Measurements from ENCODE around the gene ADCY2.

ADCY2 gene

DNA sequence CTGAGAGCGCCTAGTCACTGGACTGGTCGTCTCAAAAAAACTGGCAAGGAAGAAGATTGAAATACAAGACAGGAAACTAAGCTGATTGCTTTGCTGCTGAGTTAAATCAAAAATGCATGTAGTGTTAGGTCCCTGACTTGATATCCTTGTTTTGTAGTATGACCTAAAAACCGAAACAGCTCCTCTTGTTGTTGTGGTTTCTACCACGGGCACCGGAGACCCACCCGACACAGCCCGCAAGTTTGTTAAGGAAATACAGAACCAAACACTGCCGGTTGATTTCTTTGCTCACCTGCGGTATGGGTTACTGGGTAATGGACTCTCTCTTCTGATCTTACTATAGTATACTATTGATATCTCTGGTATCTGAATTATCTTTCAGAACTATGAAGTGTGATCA is 477.3 kb downstream of the ADCY2 start:
- intact Hi-C loops (cut with DNase I; ENCODE audit: low total_unique reads) = loop anchor here (10.0 kb wide), 1 partner anchor 1672 kb away; the partner anchor contains the start of gene SEMA5A
- H3K4me1 ChIP-seq = peaks cover 0 to 23% (median 9%) of the 10 kb centered on the region in 4 donors
- TF ChIP-seq, protein P1, sequence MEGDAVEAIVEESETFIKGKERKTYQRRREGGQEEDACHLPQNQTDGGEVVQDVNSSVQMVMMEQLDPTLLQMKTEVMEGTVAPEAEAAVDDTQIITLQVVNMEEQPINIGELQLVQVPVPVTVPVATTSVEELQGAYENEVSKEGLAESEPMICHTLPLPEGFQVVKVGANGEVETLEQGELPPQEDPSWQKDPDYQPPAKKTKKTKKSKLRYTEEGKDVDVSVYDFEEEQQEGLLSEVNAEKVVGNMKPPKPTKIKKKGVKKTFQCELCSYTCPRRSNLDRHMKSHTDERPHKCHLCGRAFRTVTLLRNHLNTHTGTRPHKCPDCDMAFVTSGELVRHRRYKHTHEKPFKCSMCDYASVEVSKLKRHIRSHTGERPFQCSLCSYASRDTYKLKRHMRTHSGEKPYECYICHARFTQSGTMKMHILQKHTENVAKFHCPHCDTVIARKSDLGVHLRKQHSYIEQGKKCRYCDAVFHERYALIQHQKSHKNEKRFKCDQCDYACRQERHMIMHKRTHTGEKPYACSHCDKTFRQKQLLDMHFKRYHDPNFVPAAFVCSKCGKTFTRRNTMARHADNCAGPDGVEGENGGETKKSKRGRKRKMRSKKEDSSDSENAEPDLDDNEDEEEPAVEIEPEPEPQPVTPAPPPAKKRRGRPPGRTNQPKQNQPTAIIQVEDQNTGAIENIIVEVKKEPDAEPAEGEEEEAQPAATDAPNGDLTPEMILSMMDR (IDR thresholded peaks at IDR 0.05) = no peak

DNA sequence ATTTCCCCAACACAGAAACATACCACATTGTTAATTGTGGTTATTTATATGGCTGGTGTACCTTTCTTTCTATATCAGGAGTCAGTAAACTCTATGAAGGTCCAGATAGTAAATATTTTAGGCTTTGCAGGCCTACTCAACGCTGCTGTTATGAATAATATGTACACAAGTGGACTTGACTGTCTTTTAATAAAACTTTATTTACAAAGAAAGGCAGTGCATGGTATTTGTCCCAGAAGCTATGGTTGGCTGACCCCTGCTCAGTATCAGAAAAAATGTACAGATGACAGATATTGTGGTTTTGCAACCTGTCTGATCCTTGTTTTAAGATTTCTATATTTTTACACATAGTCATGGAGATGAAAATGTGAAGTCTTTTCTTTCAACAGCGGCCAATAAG is 478.7 kb downstream of the ADCY2 start:
- Histone ChIP-seq H3K27me3 (no peaks in the 10 kb centered on the region), H3K4me1 (peaks cover 0 to 23% (median 8%) of the 10 kb centered on the region in 4 donors), H3K9me3 (no peaks in the 10 kb centered on the region), H3K27ac (no peak overlapping the region), H3K36me3 (peaks cover 22 to 49% (median 37%) of the 10 kb centered on the region in 3 donors), H3K4me3 (no peak overlapping the region)
- DNase-seq = no peak
- TF ChIP-seq, protein P1 (IDR thresholded peaks at IDR 0.05) = no peak
- intact Hi-C loops (cut with DNase I; ENCODE audit: low total_unique reads) = loop anchor here (10.0 kb wide), 1 partner anchor 1670 kb away; the partner anchor contains the start of gene SEMA5A

More for the DNA sequence above, 477.3 kb downstream of the ADCY2 start:
- Histone ChIP-seq H3K27me3 (no peaks in the 10 kb centered on the region), H3K9me3 (no peaks in the 10 kb centered on the region), H3K27ac (no peak overlapping the region), H3K36me3 (peaks cover 22 to 39% (median 29%) of the 10 kb centered on the region in 3 donors), H3K4me3 (no peak overlapping the region)
- DNase-seq = no peak

DNA sequence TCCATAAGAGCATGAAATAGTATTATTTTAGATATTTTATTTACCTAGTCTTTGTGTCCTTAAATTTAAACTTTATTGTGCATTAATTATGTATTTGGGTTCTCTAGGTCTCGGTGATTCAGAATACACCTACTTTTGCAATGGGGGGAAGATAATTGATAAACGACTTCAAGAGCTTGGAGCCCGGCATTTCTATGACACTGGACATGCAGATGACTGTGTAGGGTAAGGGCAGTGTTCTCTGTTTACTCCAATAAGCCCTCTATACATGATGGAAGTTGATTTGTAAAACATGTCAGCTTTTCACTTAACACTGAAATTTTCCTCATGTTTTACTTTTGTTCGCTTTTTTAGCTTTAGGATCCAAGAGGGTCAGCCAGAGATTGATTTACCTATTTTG is 479.2 kb downstream of the ADCY2 start:
- H3K9me3 ChIP-seq = no peaks in the 10 kb centered on the region
- no peaks in the 10 kb centered on the region for H3K27me3 ChIP-seq
- TF ChIP-seq, protein P1 (IDR thresholded peaks at IDR 0.05) = no peak
- H3K36me3 ChIP-seq = peaks cover 22 to 54% (median 42%) of the 10 kb centered on the region in 3 donors
- peaks cover 0 to 19% (median 6%) of the 10 kb centered on the region in 4 donors for H3K4me1 ChIP-seq
- DNase-seq = no peak
- H3K4me3 ChIP-seq = no peak overlapping the region
- intact Hi-C loops (cut with DNase I; ENCODE audit: low total_unique reads) = loop anchor here (10.0 kb wide), 1 partner anchor 1670 kb away; the partner anchor contains the start of gene SEMA5A
- no peak overlapping the region for H3K27ac ChIP-seq

DNA sequence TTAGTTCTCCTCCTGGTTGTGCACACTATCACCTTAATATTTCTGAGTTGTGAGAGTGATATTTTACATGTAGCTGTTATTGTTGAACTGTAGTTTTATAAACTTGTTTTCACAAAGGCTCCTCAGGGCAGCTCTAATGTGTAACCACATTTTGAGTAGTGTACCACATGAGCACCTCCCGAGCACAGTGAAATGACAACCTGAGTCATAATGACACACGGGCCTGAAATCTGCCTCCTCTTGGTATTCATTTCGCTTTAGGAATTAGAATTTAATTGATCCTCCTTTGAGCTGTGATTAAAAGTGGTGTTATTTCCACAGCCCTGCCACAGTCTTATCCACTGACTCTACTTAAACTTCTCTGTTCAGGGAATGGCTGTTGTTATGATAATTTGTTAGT is 480.9 kb downstream of the ADCY2 start:
- H3K4me1 ChIP-seq = peaks cover 0 to 3% (median 0%) of the 10 kb centered on the region in 4 donors
- no peaks in the 10 kb centered on the region for H3K9me3 ChIP-seq
- TF ChIP-seq, protein P1 (IDR thresholded peaks at IDR 0.05) = no peak
- H3K27ac ChIP-seq = no peak overlapping the region
- intact Hi-C loops (cut with DNase I; ENCODE audit: low total_unique reads) = loop anchor here (10.0 kb wide), 1 partner anchor 1668 kb away; the partner anchor contains the start of gene SEMA5A
- no peak for DNase-seq
- H3K27me3 ChIP-seq = no peaks in the 10 kb centered on the region
- peaks cover 25 to 70% (median 58%) of the 10 kb centered on the region in 3 donors for H3K36me3 ChIP-seq
- no peak overlapping the region for H3K4me3 ChIP-seq

DNA sequence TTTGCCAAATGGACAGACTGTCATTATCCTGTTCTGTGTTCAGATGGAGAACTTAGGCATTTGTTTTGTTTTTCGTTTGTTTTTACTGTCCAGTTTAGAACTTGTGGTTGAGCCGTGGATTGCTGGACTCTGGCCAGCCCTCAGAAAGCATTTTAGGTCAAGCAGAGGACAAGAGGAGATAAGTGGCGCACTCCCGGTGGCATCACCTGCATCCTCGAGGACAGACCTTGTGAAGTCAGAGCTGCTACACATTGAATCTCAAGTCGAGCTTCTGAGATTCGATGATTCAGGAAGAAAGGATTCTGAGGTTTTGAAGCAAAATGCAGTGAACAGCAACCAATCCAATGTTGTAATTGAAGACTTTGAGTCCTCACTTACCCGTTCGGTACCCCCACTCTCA is 481.9 kb downstream of the ADCY2 start:
- Histone ChIP-seq H3K36me3 (peaks cover 28 to 79% (median 67%) of the 10 kb centered on the region in 3 donors), H3K9me3 (no peaks in the 10 kb centered on the region), H3K4me1 (peaks cover 0 to 3% (median 0%) of the 10 kb centered on the region in 4 donors), H3K27me3 (no peaks in the 10 kb centered on the region), H3K27ac (no peak overlapping the region), H3K4me3 (no peak overlapping the region)
- intact Hi-C loops (cut with DNase I; ENCODE audit: low total_unique reads) = loop anchor here (10.0 kb wide), 1 partner anchor 1667 kb away; the partner anchor contains the start of gene SEMA5A
- no peak for DNase-seq
- TF ChIP-seq, protein P1 (IDR thresholded peaks at IDR 0.05) = no peak
